ENCODE data around the gene PDZD2. TPM values are rescaled to one million over a fixed set of nuclear protein-coding genes. Genes with fewer than 3 reads are reported as not detected.
"Not testable (repeated sequence)": the region's sequence is repeated elsewhere in the genome, so short reads cannot be mapped to it uniquely, and the experiment has no call there.

The PDZD2 gene
- total RNA-seq, 2 experiments from 2014 or later: 1.3 to 1.8 TPM

DNA sequence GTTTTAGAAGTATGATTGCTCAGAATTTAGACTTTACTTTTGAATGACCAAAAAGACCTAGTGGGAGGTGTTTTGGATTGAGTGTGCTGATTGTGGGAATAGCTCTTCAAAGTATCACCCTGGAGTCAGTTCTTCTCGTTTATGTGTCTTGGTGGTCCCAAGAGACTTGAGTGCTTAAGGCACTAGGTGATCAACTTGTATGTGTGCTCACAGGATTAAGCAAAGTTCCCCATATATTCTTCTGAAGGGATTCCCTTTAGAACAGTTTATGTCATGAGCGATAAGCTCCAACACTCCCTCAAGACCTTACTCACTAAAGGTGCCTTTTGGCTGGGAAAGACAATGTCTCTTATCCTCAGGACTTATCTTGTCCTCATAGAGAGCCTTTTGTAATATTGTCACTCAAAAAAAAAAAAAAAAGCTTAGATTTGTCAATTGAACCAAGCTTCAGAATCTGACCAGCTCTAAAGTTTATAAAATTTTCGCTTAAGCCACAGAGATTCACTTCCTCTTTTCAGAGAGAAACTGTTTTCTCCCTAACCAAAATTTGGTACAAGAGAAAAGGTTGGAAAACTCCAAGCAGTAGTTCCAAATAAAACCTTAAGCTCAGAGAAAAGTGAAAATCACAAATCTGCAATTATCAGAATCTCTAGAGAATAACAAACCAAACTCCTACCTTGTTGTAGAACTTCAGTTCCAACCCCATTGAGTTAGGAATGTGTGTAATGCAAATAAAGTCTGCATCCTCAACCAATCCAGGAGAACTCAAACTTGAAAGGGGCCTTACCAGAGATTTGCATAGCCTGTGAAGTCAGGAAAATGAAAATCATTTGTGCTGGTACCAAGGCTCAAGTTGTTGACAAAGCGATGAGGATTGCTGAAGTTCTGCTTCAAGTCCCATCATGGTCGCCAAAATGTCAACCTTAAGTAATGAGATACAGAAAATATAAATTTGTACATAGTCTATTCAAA is 40.0 kb upstream of the PDZD2 start:
- no peak overlapping the region for H3K27ac Mint-ChIP-seq
- ATAC-seq (ENCODE audit: poor library complexity): no peak
- H3K4me1 Mint-ChIP-seq (ENCODE audit: low read depth): no peaks in the 10 kb centered on the region
- H3K4me1 ChIP-seq (ENCODE audit: insufficient read depth, low read length): no peaks in the 10 kb centered on the region
- H3K36me3 Mint-ChIP-seq (ENCODE audit: low read depth): no peaks in the 10 kb centered on the region
- intact Hi-C loops (cut with DNase I, micrococcal nuclease): no loop called here
- POLR2A ChIA-PET: no interaction called here
- no peaks in the 10 kb centered on the region for H3K9me3 Mint-ChIP-seq
- peaks cover 0 to 5% of the 10 kb centered on the region in 2 experiments for H3K27me3 ChIP-seq (ENCODE audit: control insufficient read depth in 1 of 2, insufficient read depth in 2 of 2, low read length in 2 of 2)
- no peak overlapping the region for H3K4me3 Mint-ChIP-seq
- CTCF ChIA-PET: interaction anchor here (0.7 kb wide), 1 partner anchor 17 kb away, joined by 3 read pairs; no protein-coding TSS in a partner anchor
- TF ChIP-seq, protein P1, sequence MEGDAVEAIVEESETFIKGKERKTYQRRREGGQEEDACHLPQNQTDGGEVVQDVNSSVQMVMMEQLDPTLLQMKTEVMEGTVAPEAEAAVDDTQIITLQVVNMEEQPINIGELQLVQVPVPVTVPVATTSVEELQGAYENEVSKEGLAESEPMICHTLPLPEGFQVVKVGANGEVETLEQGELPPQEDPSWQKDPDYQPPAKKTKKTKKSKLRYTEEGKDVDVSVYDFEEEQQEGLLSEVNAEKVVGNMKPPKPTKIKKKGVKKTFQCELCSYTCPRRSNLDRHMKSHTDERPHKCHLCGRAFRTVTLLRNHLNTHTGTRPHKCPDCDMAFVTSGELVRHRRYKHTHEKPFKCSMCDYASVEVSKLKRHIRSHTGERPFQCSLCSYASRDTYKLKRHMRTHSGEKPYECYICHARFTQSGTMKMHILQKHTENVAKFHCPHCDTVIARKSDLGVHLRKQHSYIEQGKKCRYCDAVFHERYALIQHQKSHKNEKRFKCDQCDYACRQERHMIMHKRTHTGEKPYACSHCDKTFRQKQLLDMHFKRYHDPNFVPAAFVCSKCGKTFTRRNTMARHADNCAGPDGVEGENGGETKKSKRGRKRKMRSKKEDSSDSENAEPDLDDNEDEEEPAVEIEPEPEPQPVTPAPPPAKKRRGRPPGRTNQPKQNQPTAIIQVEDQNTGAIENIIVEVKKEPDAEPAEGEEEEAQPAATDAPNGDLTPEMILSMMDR (IDR thresholded peaks at IDR 0.05): no peak
- no peak for DNase-seq
- H3K9me3 ChIP-seq (ENCODE audit: control insufficient read depth in 1 of 2, insufficient read depth in 1 of 2, low read length in 2 of 2): no peaks in the 10 kb centered on the region
- H3K4me3 ChIP-seq (ENCODE audit: low read length): no peak overlapping the region
- H3K36me3 ChIP-seq (ENCODE audit: insufficient read depth, low read length): no peaks in the 10 kb centered on the region
- no peak overlapping the region for H3K27ac ChIP-seq (ENCODE audit: low read depth in 1 of 2, low read length in 2 of 2)
- H3K27me3 Mint-ChIP-seq: peaks cover 17% of the 10 kb centered on the region

DNA sequence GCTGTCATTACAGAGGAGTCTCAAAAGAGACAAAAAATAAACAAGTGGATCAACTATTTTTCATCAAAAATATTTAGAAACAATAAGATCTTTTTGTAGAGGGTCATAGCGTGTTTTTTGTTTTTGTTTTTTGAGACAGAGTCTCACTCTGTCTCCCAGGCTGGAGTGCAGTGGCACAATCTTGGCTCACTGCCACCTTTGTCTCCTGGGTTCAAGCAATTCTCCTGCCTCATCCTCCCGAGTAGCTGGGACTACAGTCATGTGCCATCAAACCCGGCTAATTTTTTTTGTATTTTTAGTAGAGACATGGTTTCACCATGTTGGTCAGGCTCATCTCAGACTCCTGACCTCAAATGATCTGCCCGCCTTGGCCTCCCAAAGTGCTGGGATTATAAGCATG is 36.6 kb upstream of the PDZD2 start:
- H3K36me3 Mint-ChIP-seq (ENCODE audit: low read depth); POLR2A ChIA-PET; H3K4me3 Mint-ChIP-seq; H3K36me3 ChIP-seq (ENCODE audit: insufficient read depth, low read length); CTCF ChIA-PET; H3K27ac ChIP-seq (ENCODE audit: low read depth in 1 of 2, low read length in 2 of 2); DNase-seq; H3K27me3 ChIP-seq (ENCODE audit: control insufficient read depth in 1 of 2, insufficient read depth in 2 of 2, low read length in 2 of 2); H3K27me3 Mint-ChIP-seq; H3K4me1 ChIP-seq (ENCODE audit: insufficient read depth, low read length); H3K9me3 Mint-ChIP-seq; ATAC-seq (ENCODE audit: poor library complexity); H3K4me1 Mint-ChIP-seq (ENCODE audit: low read depth); intact Hi-C loops (cut with DNase I, micrococcal nuclease); H3K4me3 ChIP-seq (ENCODE audit: low read length); H3K27ac Mint-ChIP-seq; H3K9me3 ChIP-seq (ENCODE audit: control insufficient read depth in 1 of 2, insufficient read depth in 1 of 2, low read length in 2 of 2): not testable (repeated sequence)

DNA sequence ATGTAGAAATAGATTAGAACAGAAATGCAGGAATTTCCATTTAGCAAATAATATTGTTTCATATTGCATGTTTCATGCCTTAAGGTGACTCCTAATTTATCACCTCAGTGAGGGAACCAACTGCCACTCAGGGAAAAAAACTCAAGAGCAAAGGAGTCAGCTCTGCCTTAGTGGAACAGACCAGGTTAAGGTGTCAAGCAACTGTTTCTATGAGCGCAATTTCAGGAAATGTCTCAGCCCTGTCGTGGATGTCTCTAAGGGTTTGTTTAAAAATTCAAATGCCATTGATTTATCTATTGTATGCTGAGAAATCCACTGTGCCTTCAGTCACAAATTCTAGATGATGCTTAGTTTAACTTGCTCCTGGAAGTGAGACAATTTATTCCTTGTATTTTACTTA is 34.7 kb upstream of the PDZD2 start:
- ChIA-PET POLR2A (interaction anchor here (0.7 kb wide), 1 partner anchor 1634 kb away, joined by 3 read pairs; no protein-coding TSS in a partner anchor), CTCF (interaction anchor here (1.0 kb wide), 1 partner anchor 9 kb away, joined by 3 read pairs; no protein-coding TSS in a partner anchor)
- H3K4me3 ChIP-seq (ENCODE audit: low read length): no peak overlapping the region
- no peaks in the 10 kb centered on the region for H3K27me3 Mint-ChIP-seq
- H3K4me3 Mint-ChIP-seq: no peak overlapping the region
- no peak for DNase-seq
- ATAC-seq (ENCODE audit: poor library complexity): no peak
- H3K36me3 ChIP-seq (ENCODE audit: insufficient read depth, low read length): no peaks in the 10 kb centered on the region
- H3K9me3 Mint-ChIP-seq: no peaks in the 10 kb centered on the region
- H3K27me3 ChIP-seq (ENCODE audit: control insufficient read depth in 1 of 2, insufficient read depth in 2 of 2, low read length in 2 of 2): no peaks in the 10 kb centered on the region
- H3K4me1 Mint-ChIP-seq (ENCODE audit: low read depth): no peaks in the 10 kb centered on the region
- no peaks in the 10 kb centered on the region for H3K9me3 ChIP-seq (ENCODE audit: control insufficient read depth in 1 of 2, insufficient read depth in 1 of 2, low read length in 2 of 2)
- no peak overlapping the region for H3K27ac ChIP-seq (ENCODE audit: low read depth in 1 of 2, low read length in 2 of 2)
- intact Hi-C loops (cut with DNase I, micrococcal nuclease): no loop called here
- H3K4me1 ChIP-seq (ENCODE audit: insufficient read depth, low read length): no peaks in the 10 kb centered on the region
- TF ChIP-seq, protein P1 (IDR thresholded peaks at IDR 0.05): no peak
- no peak overlapping the region for H3K27ac Mint-ChIP-seq
- H3K36me3 Mint-ChIP-seq (ENCODE audit: low read depth): no peaks in the 10 kb centered on the region
